ENCODE measurements around the gene KRTAP12-3. TPM values are rescaled to one million over a fixed set of nuclear protein-coding genes. Genes with fewer than 3 reads are reported as not detected.
"Not testable (repeated sequence)": the region's sequence is repeated elsewhere in the genome, so short reads cannot be mapped to it uniquely, and the experiment has no call there.

Gene KRTAP12-3
- not detected for total RNA-seq (2013)
- polyA plus RNA-seq (not detected), polyA minus RNA-seq (not detected in 2 replicates), total RNA-seq (0 reads per million in 11 experiments)

DNA sequence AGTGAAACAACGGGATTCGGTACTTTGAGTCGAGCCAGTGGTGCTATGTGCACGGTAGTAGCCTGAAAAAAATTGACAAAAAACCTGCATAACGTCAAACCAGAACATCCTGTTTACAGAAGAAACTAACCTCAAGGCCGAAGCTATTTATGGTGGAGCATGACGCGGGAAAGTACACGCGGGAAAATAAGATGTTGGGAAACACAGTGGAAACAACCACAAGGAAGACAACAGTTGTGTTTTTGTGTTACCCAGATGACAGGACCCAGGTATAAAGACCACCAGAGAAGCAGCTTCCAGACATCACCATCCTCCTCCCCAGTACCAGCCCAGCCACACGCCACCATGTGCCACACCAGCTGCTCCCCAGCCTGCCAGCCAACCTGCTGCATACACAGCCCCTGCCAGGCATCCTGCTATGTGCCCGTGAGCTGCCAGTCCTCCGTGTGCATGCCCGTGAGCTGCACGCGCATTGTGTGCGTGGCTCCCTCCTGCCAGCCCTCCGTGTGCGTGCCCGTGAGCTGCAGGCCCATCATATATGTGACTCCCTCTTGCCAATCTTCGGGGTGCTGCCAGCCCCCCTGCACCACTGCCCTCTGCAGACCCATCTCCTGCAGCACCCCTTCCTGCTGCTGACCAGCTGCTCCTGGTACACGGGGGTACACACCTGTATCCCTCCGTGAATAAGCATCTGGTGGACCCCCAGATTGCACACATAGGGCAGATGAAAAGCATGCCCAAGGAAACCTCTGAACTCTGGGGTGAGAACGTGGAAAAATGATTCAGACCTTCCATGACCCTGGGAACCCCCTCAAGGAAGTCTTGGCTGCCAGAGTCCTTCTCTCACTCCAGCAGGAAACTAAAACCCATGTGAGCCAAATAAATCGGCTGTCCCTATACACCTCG, at the start of gene KRTAP12-3:
KRTAP12-3 (plus strand) TSS at position 298 of the 906 bp plus-strand sequence; CDS start at position 346, 48 bp downstream.
- H3K27me3 ChIP-seq (ENCODE audit: control insufficient read depth in 2 of 2, insufficient read depth in 2 of 2, low read length in 2 of 2): no peaks in the 10 kb centered on the region
- no peaks in the 10 kb centered on the region for H3K79me2 ChIP-seq (ENCODE audit: insufficient read depth, low read length)
- Mint-ChIP-seq H3K9me3 (peaks cover 27 to 59% (median 45%) of the 10 kb centered on the region in 7 donors), H3K27me3 (ENCODE audit: low read depth in 3 of 3) (peaks cover 8 to 12% (median 10%) of the 10 kb centered on the region in 3 donors), H3K27ac (peak within 1 kb of the TSS in 2 of 7 donors; percentile 47 to 52), H3K4me1 (no peaks in the 10 kb centered on the region), H3K4me3 (no peak within 1 kb of the TSS), H3K36me3 (no peaks in the 10 kb centered on the region)
- no peak within 1 kb of the TSS for H3K4me2 ChIP-seq (replicated peaks; ENCODE audit: extremely low read depth, low read length, poor library complexity, severe bottlenecking)
- no peak for DNase-seq
- H3K4me1 ChIP-seq (ENCODE audit: control insufficient read depth in 1 of 2, insufficient read depth in 2 of 2, low read length in 2 of 2): no peaks in the 10 kb centered on the region
- intact Hi-C loops (cut with micrococcal nuclease): no loop called here
- H2AFZ ChIP-seq (ENCODE audit: insufficient read depth, low read depth, low read length, poor library complexity, severe bottlenecking): no peak within 1 kb of the TSS
- no peaks in the 10 kb centered on the region for H4K20me1 ChIP-seq (ENCODE audit: insufficient read depth, low read length)
- no peaks in the 10 kb centered on the region for H3K36me3 ChIP-seq (replicated peaks in 1 of 2; ENCODE audit: control insufficient read depth in 1 of 2, insufficient read depth in 2 of 2, low read length in 2 of 2)
- no peak within 1 kb of the TSS for H3K27ac ChIP-seq (ENCODE audit: low read depth in 1 of 2, low read length in 2 of 2)
- H3K9ac ChIP-seq (ENCODE audit: insufficient read depth, low read length, poor library complexity, severe bottlenecking): no peak within 1 kb of the TSS
- WGBS (ENCODE audit: insufficient coverage): 76% methylated on average over 21 of the region's 26 CpGs
- TF ChIP-seq, protein P1, sequence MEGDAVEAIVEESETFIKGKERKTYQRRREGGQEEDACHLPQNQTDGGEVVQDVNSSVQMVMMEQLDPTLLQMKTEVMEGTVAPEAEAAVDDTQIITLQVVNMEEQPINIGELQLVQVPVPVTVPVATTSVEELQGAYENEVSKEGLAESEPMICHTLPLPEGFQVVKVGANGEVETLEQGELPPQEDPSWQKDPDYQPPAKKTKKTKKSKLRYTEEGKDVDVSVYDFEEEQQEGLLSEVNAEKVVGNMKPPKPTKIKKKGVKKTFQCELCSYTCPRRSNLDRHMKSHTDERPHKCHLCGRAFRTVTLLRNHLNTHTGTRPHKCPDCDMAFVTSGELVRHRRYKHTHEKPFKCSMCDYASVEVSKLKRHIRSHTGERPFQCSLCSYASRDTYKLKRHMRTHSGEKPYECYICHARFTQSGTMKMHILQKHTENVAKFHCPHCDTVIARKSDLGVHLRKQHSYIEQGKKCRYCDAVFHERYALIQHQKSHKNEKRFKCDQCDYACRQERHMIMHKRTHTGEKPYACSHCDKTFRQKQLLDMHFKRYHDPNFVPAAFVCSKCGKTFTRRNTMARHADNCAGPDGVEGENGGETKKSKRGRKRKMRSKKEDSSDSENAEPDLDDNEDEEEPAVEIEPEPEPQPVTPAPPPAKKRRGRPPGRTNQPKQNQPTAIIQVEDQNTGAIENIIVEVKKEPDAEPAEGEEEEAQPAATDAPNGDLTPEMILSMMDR (IDR thresholded peaks at IDR 0.05): no peak
- H3K4me3 ChIP-seq (replicated peaks in 1 of 3; ENCODE audit: low read depth in 2 of 3, low read length in 3 of 3): no peak within 1 kb of the TSS
- peaks cover 16 to 51% of the 10 kb centered on the region in 2 donors for H3K9me3 ChIP-seq (replicated peaks in 1 of 2; ENCODE audit: control insufficient read depth in 1 of 2, insufficient read depth in 1 of 2, low read length in 2 of 2)

DNA sequence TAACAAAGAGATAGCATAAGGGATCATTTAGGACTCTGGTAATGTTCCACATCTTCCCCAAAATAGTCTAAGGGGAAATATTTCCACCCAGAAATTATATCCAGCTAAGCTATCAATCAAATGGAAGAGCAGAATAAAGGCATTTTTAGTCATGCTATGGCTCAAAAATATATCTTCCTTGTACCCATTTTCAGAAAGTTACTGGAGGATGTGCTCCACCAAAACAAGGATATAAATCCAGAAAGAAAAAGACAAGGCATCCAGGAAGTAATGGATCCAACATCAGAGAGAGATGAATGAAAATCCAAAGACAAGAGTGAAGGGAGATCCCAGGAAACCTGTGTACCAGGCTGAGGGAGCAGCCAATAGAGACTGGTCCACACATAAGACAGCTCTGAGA, 48.5 kb upstream of the KRTAP12-3 start:
- no peaks in the 10 kb centered on the region for H4K20me1 ChIP-seq (ENCODE audit: insufficient read depth, low read length)

DNA sequence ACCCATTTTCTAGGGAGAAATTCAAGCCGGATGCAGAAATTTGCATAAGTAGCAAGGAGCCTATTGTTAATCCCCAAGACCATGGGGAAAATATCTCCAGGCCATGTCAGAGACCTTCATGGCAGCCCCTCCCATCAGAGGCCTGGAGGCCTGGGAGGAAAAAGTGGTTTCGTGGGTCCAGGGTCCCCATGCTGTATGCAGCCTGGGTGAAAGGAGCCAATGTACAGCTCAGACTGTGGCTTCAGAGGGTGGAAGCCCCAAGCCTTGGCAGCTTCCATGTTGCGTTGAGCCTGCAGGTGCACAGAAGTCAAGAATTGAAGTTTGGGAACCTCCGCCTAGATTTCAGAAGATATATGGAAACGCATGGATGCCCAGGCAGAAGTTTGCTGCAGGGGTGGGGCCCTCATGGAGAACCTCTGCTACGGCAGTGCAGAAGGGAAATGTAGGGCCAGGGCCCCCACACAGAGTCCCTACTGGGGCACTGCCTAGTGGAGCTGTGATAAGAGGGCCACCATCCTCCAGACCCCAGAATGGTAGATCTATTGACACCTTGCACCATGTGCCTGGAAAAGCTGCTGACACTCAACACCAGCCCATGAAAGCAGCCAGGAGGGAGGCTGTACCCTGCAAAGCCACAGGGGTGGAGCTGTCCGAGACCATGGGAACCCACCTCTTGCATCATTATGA, 47.4 kb upstream of the KRTAP12-3 start:
- H3K27ac Mint-ChIP-seq; H4K20me1 ChIP-seq (ENCODE audit: insufficient read depth, low read length); H3K36me3 ChIP-seq (replicated peaks in 1 of 2; ENCODE audit: control insufficient read depth in 1 of 2, insufficient read depth in 2 of 2, low read length in 2 of 2); H3K27ac ChIP-seq (ENCODE audit: low read depth in 1 of 2, low read length in 2 of 2); H3K79me2 ChIP-seq (ENCODE audit: insufficient read depth, low read length); H3K9ac ChIP-seq (ENCODE audit: insufficient read depth, low read length, poor library complexity, severe bottlenecking); H3K27me3 Mint-ChIP-seq (ENCODE audit: low read depth in 3 of 3); H3K4me3 ChIP-seq (replicated peaks in 1 of 3; ENCODE audit: low read depth in 2 of 3, low read length in 3 of 3); H3K4me1 Mint-ChIP-seq; H3K4me2 ChIP-seq (replicated peaks; ENCODE audit: extremely low read depth, low read length, poor library complexity, severe bottlenecking); H2AFZ ChIP-seq (ENCODE audit: insufficient read depth, low read depth, low read length, poor library complexity, severe bottlenecking); H3K36me3 Mint-ChIP-seq; H3K27me3 ChIP-seq (ENCODE audit: control insufficient read depth in 2 of 2, insufficient read depth in 2 of 2, low read length in 2 of 2); H3K4me1 ChIP-seq (ENCODE audit: control insufficient read depth in 1 of 2, insufficient read depth in 2 of 2, low read length in 2 of 2); DNase-seq; H3K4me3 Mint-ChIP-seq; intact Hi-C loops (cut with micrococcal nuclease): not testable (repeated sequence)
- peaks cover 19 to 25% of the 10 kb centered on the region in 2 donors for H3K9me3 ChIP-seq (replicated peaks in 1 of 2; ENCODE audit: control insufficient read depth in 1 of 2, insufficient read depth in 1 of 2, low read length in 2 of 2)
- 96% methylated on average over 4 of the region's 7 CpGs for WGBS (ENCODE audit: insufficient coverage)
- peaks cover 23 to 41% (median 32%) of the 10 kb centered on the region in 7 donors for H3K9me3 Mint-ChIP-seq

More for the DNA sequence above, 48.5 kb upstream of the KRTAP12-3 start:
- intact Hi-C loops (cut with micrococcal nuclease): no loop called here
- TF ChIP-seq, protein P1 (IDR thresholded peaks at IDR 0.05): no peak
- H3K27ac ChIP-seq (ENCODE audit: low read depth in 1 of 2, low read length in 2 of 2): no peak overlapping the region
- H3K9me3 ChIP-seq (replicated peaks in 1 of 2; ENCODE audit: control insufficient read depth in 1 of 2, insufficient read depth in 1 of 2, low read length in 2 of 2): peaks cover 19 to 25% of the 10 kb centered on the region in 2 donors
- no peaks in the 10 kb centered on the region for H3K4me1 ChIP-seq (ENCODE audit: control insufficient read depth in 1 of 2, insufficient read depth in 2 of 2, low read length in 2 of 2)
- Mint-ChIP-seq H3K4me1 (no peaks in the 10 kb centered on the region), H3K9me3 (peaks cover 23 to 41% (median 32%) of the 10 kb centered on the region in 7 donors), H3K4me3 (no peak overlapping the region), H3K36me3 (no peaks in the 10 kb centered on the region), H3K27me3 (ENCODE audit: low read depth in 3 of 3) (peaks cover 3 to 10% (median 3%) of the 10 kb centered on the region in 3 donors), H3K27ac (no peak overlapping the region)
- no peaks in the 10 kb centered on the region for H3K36me3 ChIP-seq (replicated peaks in 1 of 2; ENCODE audit: control insufficient read depth in 1 of 2, insufficient read depth in 2 of 2, low read length in 2 of 2)
- no peak for DNase-seq
- H3K79me2 ChIP-seq (ENCODE audit: insufficient read depth, low read length): no peaks in the 10 kb centered on the region
- H3K9ac ChIP-seq (ENCODE audit: insufficient read depth, low read length, poor library complexity, severe bottlenecking): no peak overlapping the region
- no peaks in the 10 kb centered on the region for H3K27me3 ChIP-seq (ENCODE audit: control insufficient read depth in 2 of 2, insufficient read depth in 2 of 2, low read length in 2 of 2)
- no peak overlapping the region for H3K4me3 ChIP-seq (replicated peaks in 1 of 3; ENCODE audit: low read depth in 2 of 3, low read length in 3 of 3)
- no peak overlapping the region for H3K4me2 ChIP-seq (replicated peaks; ENCODE audit: extremely low read depth, low read length, poor library complexity, severe bottlenecking)
- no peak overlapping the region for H2AFZ ChIP-seq (ENCODE audit: insufficient read depth, low read depth, low read length, poor library complexity, severe bottlenecking)
